ENCODE measurements around the gene PICALM. TPM values are rescaled to one million over a fixed set of nuclear protein-coding genes. Genes with fewer than 3 reads are reported as not detected.
"Not testable (repeated sequence)": the region's sequence is repeated elsewhere in the genome, so short reads cannot be mapped to it uniquely, and the experiment has no call there.

The PICALM gene
- total RNA-seq, 3 donors from 2014 or later (not counting 1 experiment from before 2014, with no cell fraction given): 262 to 291 (median 285) TPM

- WGBS (ENCODE audit: insufficient coverage): 94% methylated on average over 1 of the region's 1 CpG
- no peaks in the 10 kb centered on the region for H3K4me1 ChIP-seq (ENCODE audit: control insufficient read depth, insufficient read depth, low read length)
- H3K4me1 Mint-ChIP-seq: no peaks in the 10 kb centered on the region
- no peak overlapping the region for H3K27ac ChIP-seq (ENCODE audit: low read length)
- no peak overlapping the region for H3K4me3 Mint-ChIP-seq
- no peak overlapping the region for H3K27ac Mint-ChIP-seq
- ATAC-seq (no peak), DNase-seq (no peak)
- no peaks in the 10 kb centered on the region for H3K9me3 Mint-ChIP-seq
- H3K36me3 Mint-ChIP-seq: no peaks in the 10 kb centered on the region
- H3K27me3 ChIP-seq (ENCODE audit: control insufficient read depth, insufficient read depth, low read length): no peaks in the 10 kb centered on the region
- no peaks in the 10 kb centered on the region for H3K9me3 ChIP-seq (ENCODE audit: control insufficient read depth, insufficient read depth, low read length)
- intact Hi-C loops (cut with micrococcal nuclease): no loop called here
- TF ChIP-seq CTCF (IDR thresholded peaks at IDR 0.05): no peak
- H3K27me3 Mint-ChIP-seq (ENCODE audit: low read depth in 2 of 2): no peaks in the 10 kb centered on the region
- no peaks in the 10 kb centered on the region for H3K36me3 ChIP-seq (ENCODE audit: control insufficient read depth, insufficient read depth, low read length)
- no peak overlapping the region for H3K4me3 ChIP-seq (ENCODE audit: low read length)
Measured at GRCh38 chr11:85937835-85938234, 131.0 kb downstream of the PICALM start.

DNA sequence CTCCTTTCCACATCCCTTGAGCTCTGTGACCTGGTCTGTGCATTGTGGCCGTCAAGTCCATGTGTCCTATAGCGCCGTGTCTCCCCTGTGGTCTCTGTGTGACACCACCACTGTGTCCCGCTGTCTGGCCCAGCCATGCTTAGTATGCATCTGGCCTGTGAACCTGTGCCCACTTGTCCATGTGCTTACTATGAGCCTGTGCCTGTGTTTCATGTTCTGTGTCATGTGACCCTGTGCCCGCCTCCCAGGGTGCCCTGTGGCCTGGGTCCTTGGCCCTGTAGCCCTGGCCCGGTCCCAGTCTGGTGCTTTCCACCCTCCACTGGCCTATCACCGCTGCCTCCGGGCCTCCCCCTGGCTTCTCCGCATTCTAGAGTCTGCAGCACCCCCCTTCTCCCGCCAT is 133.1 kb downstream of the PICALM start:
- no peaks in the 10 kb centered on the region for H3K27me3 Mint-ChIP-seq (ENCODE audit: low read depth in 2 of 2)

DNA sequence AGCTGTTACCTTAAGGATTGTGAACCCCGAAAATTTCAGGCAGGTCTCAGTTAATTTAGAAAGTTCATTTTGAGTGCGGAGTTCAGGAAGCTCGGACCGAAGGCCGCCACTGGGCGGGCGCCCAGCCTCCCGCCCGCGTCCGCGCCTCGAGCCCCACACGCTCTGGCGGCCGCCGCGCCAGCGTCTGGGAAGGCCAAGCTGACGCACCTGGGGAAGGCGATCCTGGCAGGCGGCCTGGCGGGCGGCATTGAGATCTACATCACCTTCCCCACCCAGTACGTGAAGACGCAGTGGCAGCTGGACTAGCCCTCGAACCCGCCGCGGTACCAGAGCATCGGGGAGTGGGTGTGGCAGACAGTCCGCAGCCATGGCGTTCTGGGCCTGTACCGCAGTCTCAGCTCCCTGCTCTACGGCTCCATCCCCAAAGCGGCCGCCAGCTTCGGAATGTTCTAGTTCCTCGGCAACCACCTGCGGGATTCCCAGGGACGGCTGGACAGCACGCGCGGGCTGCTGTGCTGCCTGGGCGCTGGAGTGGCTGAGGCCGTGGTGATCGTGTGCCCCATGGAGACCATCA is 134.2 kb downstream of the PICALM start:
- 72% methylated on average over 47 of the region's 47 CpGs for WGBS (ENCODE audit: insufficient coverage)
- H3K27ac ChIP-seq (ENCODE audit: low read length): no peak overlapping the region
- Mint-ChIP-seq H3K4me3 (no peak overlapping the region), H3K27me3 (ENCODE audit: low read depth in 2 of 2) (peaks cover 0 to 2% of the 10 kb centered on the region in 2 donors), H3K4me1 (no peaks in the 10 kb centered on the region), H3K9me3 (no peaks in the 10 kb centered on the region), H3K27ac (no peak overlapping the region), H3K36me3 (no peaks in the 10 kb centered on the region)
- H3K27me3 ChIP-seq (ENCODE audit: control insufficient read depth, insufficient read depth, low read length): no peaks in the 10 kb centered on the region
- H3K36me3 ChIP-seq (ENCODE audit: control insufficient read depth, insufficient read depth, low read length): no peaks in the 10 kb centered on the region
- H3K4me1 ChIP-seq (ENCODE audit: control insufficient read depth, insufficient read depth, low read length): no peaks in the 10 kb centered on the region
- DNase-seq: no peak
- intact Hi-C loops (cut with micrococcal nuclease): no loop called here
- no peaks in the 10 kb centered on the region for H3K9me3 ChIP-seq (ENCODE audit: control insufficient read depth, insufficient read depth, low read length)
- no peak overlapping the region for H3K4me3 ChIP-seq (ENCODE audit: low read length)
- no peak for ATAC-seq
- no peak for TF ChIP-seq CTCF (IDR thresholded peaks at IDR 0.05)

More for the DNA sequence above, 133.1 kb downstream of the PICALM start:
- Mint-ChIP-seq H3K27ac (no peak overlapping the region), H3K36me3 (no peaks in the 10 kb centered on the region), H3K9me3 (no peaks in the 10 kb centered on the region), H3K4me1 (no peaks in the 10 kb centered on the region), H3K4me3 (no peak overlapping the region)
- no peaks in the 10 kb centered on the region for H3K27me3 ChIP-seq (ENCODE audit: control insufficient read depth, insufficient read depth, low read length)
- no peak overlapping the region for H3K4me3 ChIP-seq (ENCODE audit: low read length)
- WGBS (ENCODE audit: insufficient coverage): 96% methylated on average over 10 of the region's 10 CpGs
- no peaks in the 10 kb centered on the region for H3K4me1 ChIP-seq (ENCODE audit: control insufficient read depth, insufficient read depth, low read length)
- TF ChIP-seq CTCF (IDR thresholded peaks at IDR 0.05): no peak
- no peaks in the 10 kb centered on the region for H3K36me3 ChIP-seq (ENCODE audit: control insufficient read depth, insufficient read depth, low read length)
- intact Hi-C loops (cut with micrococcal nuclease): no loop called here
- ATAC-seq (no peak), DNase-seq (no peak)
- no peaks in the 10 kb centered on the region for H3K9me3 ChIP-seq (ENCODE audit: control insufficient read depth, insufficient read depth, low read length)
- no peak overlapping the region for H3K27ac ChIP-seq (ENCODE audit: low read length)

- no peaks in the 10 kb centered on the region for H3K4me1 Mint-ChIP-seq
- H3K9me3 ChIP-seq (ENCODE audit: control insufficient read depth, insufficient read depth, low read length): no peaks in the 10 kb centered on the region
- no peaks in the 10 kb centered on the region for H3K9me3 Mint-ChIP-seq
- no peak overlapping the region for H3K27ac Mint-ChIP-seq
- WGBS (ENCODE audit: insufficient coverage): 93% methylated on average over 8 of the region's 11 CpGs
- no peaks in the 10 kb centered on the region for H3K36me3 ChIP-seq (ENCODE audit: control insufficient read depth, insufficient read depth, low read length)
- no peak overlapping the region for H3K27ac ChIP-seq (ENCODE audit: low read length)
- intact Hi-C loops (cut with micrococcal nuclease): no loop called here
- no peak overlapping the region for H3K4me3 Mint-ChIP-seq
- no peak for TF ChIP-seq CTCF (IDR thresholded peaks at IDR 0.05)
- no peaks in the 10 kb centered on the region for H3K27me3 ChIP-seq (ENCODE audit: control insufficient read depth, insufficient read depth, low read length)
- no peaks in the 10 kb centered on the region for H3K4me1 ChIP-seq (ENCODE audit: control insufficient read depth, insufficient read depth, low read length)
- no peaks in the 10 kb centered on the region for H3K36me3 Mint-ChIP-seq
- H3K27me3 Mint-ChIP-seq (ENCODE audit: low read depth in 2 of 2): peaks cover 12 to 30% of the 10 kb centered on the region in 2 donors
- ATAC-seq (no peak), DNase-seq (no peak)
- no peak overlapping the region for H3K4me3 ChIP-seq (ENCODE audit: low read length)
Measured at GRCh38 chr11:85930879-85931366, 138.0 kb downstream of the PICALM start.

DNA sequence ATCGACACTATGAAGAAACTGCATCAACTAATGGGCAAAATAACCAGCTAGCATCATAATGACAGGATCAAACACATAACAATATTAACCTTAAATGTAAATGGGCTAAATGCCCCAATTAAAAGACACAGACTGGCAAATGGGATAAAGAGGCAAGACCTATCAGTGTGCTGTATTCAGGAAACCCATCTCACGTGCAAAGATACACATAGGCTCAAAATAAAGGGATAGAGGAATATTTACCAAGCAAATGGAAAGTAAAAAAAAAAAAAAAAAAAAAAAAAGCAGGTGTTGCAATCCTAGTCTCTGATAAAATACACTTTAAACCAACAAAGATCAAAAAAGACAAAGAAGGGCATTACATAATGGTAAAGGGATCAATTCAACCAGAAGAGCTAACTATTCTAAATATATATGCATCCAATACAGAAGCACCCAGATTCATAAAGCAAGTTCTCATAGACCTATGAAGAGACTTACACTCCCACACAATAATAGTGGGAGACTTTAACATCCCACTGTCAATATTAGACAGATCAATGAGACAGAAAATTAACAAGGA is 142.2 kb downstream of the PICALM start:
- not testable (repeated sequence) for H3K4me1 Mint-ChIP-seq
- H3K27me3 Mint-ChIP-seq (ENCODE audit: low read depth in 2 of 2): peaks cover 12 to 35% of the 10 kb centered on the region in 2 donors

More for the DNA sequence above, 142.2 kb downstream of the PICALM start:
- DNase-seq; H3K9me3 Mint-ChIP-seq; H3K27ac Mint-ChIP-seq; H3K36me3 Mint-ChIP-seq; H3K4me3 ChIP-seq (ENCODE audit: low read length); intact Hi-C loops (cut with micrococcal nuclease); H3K27me3 ChIP-seq (ENCODE audit: control insufficient read depth, insufficient read depth, low read length); H3K4me3 Mint-ChIP-seq; H3K9me3 ChIP-seq (ENCODE audit: control insufficient read depth, insufficient read depth, low read length); ATAC-seq; H3K27ac ChIP-seq (ENCODE audit: low read length); H3K36me3 ChIP-seq (ENCODE audit: control insufficient read depth, insufficient read depth, low read length); H3K4me1 ChIP-seq (ENCODE audit: control insufficient read depth, insufficient read depth, low read length): not testable (repeated sequence)
- WGBS (ENCODE audit: insufficient coverage): no CpG with 5 or more reads among the region's 2 CpGs
